Activated CD8-positive, alpha-beta memory T cell treated with anti-CD3 and anti-CD28 coated beads, Interleukin-2, amount 10 ng/mL, durations not matched to agents 7 days and 5 days (primary cell): ENCODE results near the gene NUP50. TPM values are rescaled to one million over a fixed set of nuclear protein-coding genes. Genes with fewer than 3 reads are reported as not detected.

ENCODE experiments used
- ATAC-seq: fragments of 150-1000 bp; cut with Tn5 transposase; one replicate; pipeline ENCODE4 v1.10.0; 2021; ENCODE audit warnings: moderate library complexity
- CTCF ChIA-PET: fragments of 350-600 bp; sonication (Branson Sonifier 250); formaldehyde crosslinking; loops from one replicate; lab custom pipeline; 2021; ENCODE audit warnings: antibody characterized with exemption; lab: Charles Lee
- DNase-seq: peaks from one replicate; pipeline ENCODE4 v3.0.0-alpha.2; 2020
- H3K27ac Mint-ChIP-seq: one replicate; pipeline ENCODE4 v1.8.0; 2021; ENCODE audit warnings: mild to moderate bottlenecking, mixed read lengths
- H3K27me3 Mint-ChIP-seq: one replicate; pipeline ENCODE4 v1.8.0; 2021; ENCODE audit warnings: mixed read lengths
- H3K36me3 Mint-ChIP-seq: one replicate; pipeline ENCODE4 v1.8.0; 2021; ENCODE audit warnings: mild to moderate bottlenecking, mixed read lengths
- H3K4me1 Mint-ChIP-seq: one replicate; pipeline ENCODE4 v1.8.0; 2021; ENCODE audit warnings: mixed read lengths
- H3K4me3 Mint-ChIP-seq: one replicate; pipeline ENCODE4 v1.8.0; 2021; ENCODE audit warnings: mild to moderate bottlenecking, moderate library complexity, mixed read lengths
- H3K9me3 Mint-ChIP-seq: one replicate; pipeline ENCODE4 v1.8.0; 2022; ENCODE audit warnings: low read depth, mixed read lengths
- total RNA-seq, 2 experiments: library from RNA; stranded (reverse); gene quantifications; one replicate each; pipeline ENCODE4 v1.2.3, GENCODE V29; 2021

Gene NUP50
- total RNA-seq, 2 experiments from 2014 or later: 150 to 155 TPM

- H3K27ac Mint-ChIP-seq: no peak overlapping the region
- ATAC-seq (no peak), DNase-seq (no peak)
- H3K9me3 Mint-ChIP-seq: no peaks in the 10 kb centered on the region
- H3K27me3 Mint-ChIP-seq: no peaks in the 10 kb centered on the region
- H3K36me3 Mint-ChIP-seq: peaks cover 29% of the 10 kb centered on the region
- no peak overlapping the region for H3K4me3 Mint-ChIP-seq
- H3K4me1 Mint-ChIP-seq: no peaks in the 10 kb centered on the region
- CTCF ChIA-PET: interaction anchor here (0.7 kb wide), 1 partner anchor 635 kb away, joined by 3 read pairs; no protein-coding TSS in a partner anchor
Observed at GRCh38 chr22:45142376-45142775, 21.3 kb upstream of the NUP50 start.

- H3K9me3 Mint-ChIP-seq: no peaks in the 10 kb centered on the region
- CTCF ChIA-PET: interaction anchor here (1.2 kb wide), 1 partner anchor 14 kb away, joined by 3 read pairs; no protein-coding TSS in a partner anchor
- no peaks in the 10 kb centered on the region for H3K4me1 Mint-ChIP-seq
- no peak overlapping the region for H3K27ac Mint-ChIP-seq
- H3K4me3 Mint-ChIP-seq: no peak overlapping the region
- no peak for ATAC-seq
- no peak for DNase-seq
- H3K36me3 Mint-ChIP-seq: peaks cover 31% of the 10 kb centered on the region
- no peaks in the 10 kb centered on the region for H3K27me3 Mint-ChIP-seq
Observed at GRCh38 chr22:45144916-45145315, 18.8 kb upstream of the NUP50 start.

GRCh38 chr22:45149671-45150070 is 14.1 kb upstream of the NUP50 start:
- no peaks in the 10 kb centered on the region for H3K27me3 Mint-ChIP-seq
- no peak for DNase-seq
- H3K4me1 Mint-ChIP-seq: no peaks in the 10 kb centered on the region
- no peaks in the 10 kb centered on the region for H3K9me3 Mint-ChIP-seq
- peaks cover 28% of the 10 kb centered on the region for H3K36me3 Mint-ChIP-seq
- H3K27ac Mint-ChIP-seq: no peak overlapping the region
- H3K4me3 Mint-ChIP-seq: no peak overlapping the region
- CTCF ChIA-PET: interaction anchor here (1.9 to 2.0 kb wide), 2 partner anchors 14 to 16 kb away, joined by 4 to 5 read pairs; partner anchors contain the start of gene NUP50
- no peak for ATAC-seq

- no peaks in the 10 kb centered on the region for H3K4me1 Mint-ChIP-seq
- H3K9me3 Mint-ChIP-seq: no peaks in the 10 kb centered on the region
- H3K27ac Mint-ChIP-seq: no peak overlapping the region
- H3K27me3 Mint-ChIP-seq: no peaks in the 10 kb centered on the region
- H3K36me3 Mint-ChIP-seq: peaks cover 25% of the 10 kb centered on the region
- no peak overlapping the region for H3K4me3 Mint-ChIP-seq
- DNase-seq (peak; percentile 3), ATAC-seq (no peak)
- CTCF ChIA-PET: interaction anchor here (1.9 to 2.0 kb wide), 2 partner anchors 13 to 15 kb away, joined by 4 to 5 read pairs; partner anchors contain the start of gene NUP50
Observed at GRCh38 chr22:45150139-45150538, 13.6 kb upstream of the NUP50 start.

GRCh38 chr22:45151503-45151902 is 12.2 kb upstream of the NUP50 start:
- DNase-seq (peak; percentile 5), ATAC-seq (no peak)
- Mint-ChIP-seq H3K27me3 (no peaks in the 10 kb centered on the region), H3K36me3 (peaks cover 23% of the 10 kb centered on the region), H3K4me3 (no peak overlapping the region), H3K27ac (no peak overlapping the region), H3K4me1 (no peaks in the 10 kb centered on the region), H3K9me3 (no peaks in the 10 kb centered on the region)
- CTCF ChIA-PET: interaction anchor here (0.7 to 1.5 kb wide), 4 partner anchors 12 to 331 kb away, joined by 3 read pairs; partner anchors contain the start of gene NUP50

- no peaks in the 10 kb centered on the region for H3K27me3 Mint-ChIP-seq
- H3K36me3 Mint-ChIP-seq: peaks cover 25% of the 10 kb centered on the region
- DNase-seq: no peak
- ATAC-seq: no peak
- H3K27ac Mint-ChIP-seq: no peak overlapping the region
- peaks cover 8% of the 10 kb centered on the region for H3K4me1 Mint-ChIP-seq
- CTCF ChIA-PET: interaction anchor here (0.6 kb wide), 1 partner anchor 343 kb away, joined by 3 read pairs; no protein-coding TSS in a partner anchor
- H3K9me3 Mint-ChIP-seq: no peaks in the 10 kb centered on the region
- H3K4me3 Mint-ChIP-seq: no peak overlapping the region
Observed at GRCh38 chr22:45154383-45154782, 9.3 kb upstream of the NUP50 start.

- no peak overlapping the region for H3K27ac Mint-ChIP-seq
- no peaks in the 10 kb centered on the region for H3K27me3 Mint-ChIP-seq
- H3K36me3 Mint-ChIP-seq: peaks cover 22% of the 10 kb centered on the region
- DNase-seq (peak; percentile 12), ATAC-seq (no peak)
- no peaks in the 10 kb centered on the region for H3K9me3 Mint-ChIP-seq
- CTCF ChIA-PET: no interaction called here
- peaks cover 16% of the 10 kb centered on the region for H3K4me1 Mint-ChIP-seq
- H3K4me3 Mint-ChIP-seq: no peak overlapping the region
Observed at GRCh38 chr22:45155050-45155840, 8.5 kb upstream of the NUP50 start.

- ATAC-seq: no peak
Observed at GRCh38 chr22:45157907-45158306, 5.8 kb upstream of the NUP50 start.

GRCh38 chr22:45159652-45160462 is 3.9 kb upstream of the NUP50 start:
- no peak overlapping the region for H3K4me3 Mint-ChIP-seq
- CTCF ChIA-PET: interaction anchor here (0.8 to 1.1 kb wide), 3 partner anchors 15 to 57 kb away, joined by 3 to 4 read pairs (median 3); no protein-coding TSS in a partner anchor
- no peaks in the 10 kb centered on the region for H3K27me3 Mint-ChIP-seq
- H3K27ac Mint-ChIP-seq: no peak overlapping the region
- H3K4me1 Mint-ChIP-seq: peaks cover 38% of the 10 kb centered on the region
- no peak for ATAC-seq
- no peaks in the 10 kb centered on the region for H3K9me3 Mint-ChIP-seq
- DNase-seq: peak; percentile 35
- H3K36me3 Mint-ChIP-seq: peaks cover 23% of the 10 kb centered on the region

More at GRCh38 chr22:45157907-45158306, 5.8 kb upstream of the NUP50 start:
- Mint-ChIP-seq H3K4me1 (peaks cover 36% of the 10 kb centered on the region), H3K36me3 (peaks cover 23% of the 10 kb centered on the region), H3K4me3 (no peak overlapping the region), H3K9me3 (no peaks in the 10 kb centered on the region), H3K27ac (no peak overlapping the region), H3K27me3 (no peaks in the 10 kb centered on the region)
- DNase-seq: peak; percentile 2
- CTCF ChIA-PET: no interaction called here

- Mint-ChIP-seq H3K4me3 (peak overlapping the region; percentile 94), H3K9me3 (no peaks in the 10 kb centered on the region)
Observed at GRCh38 chr22:45162531-45162930, 1.2 kb upstream of the NUP50 start.

GRCh38 chr22:45163099-45163450 is 650 bp upstream of the NUP50 start:
- ATAC-seq: peak; percentile 30
- Mint-ChIP-seq H3K36me3 (peaks cover 35% of the 10 kb centered on the region), H3K9me3 (no peaks in the 10 kb centered on the region), H3K27ac (peak overlapping the region; percentile 91), H3K27me3 (no peaks in the 10 kb centered on the region), H3K4me3 (peak overlapping the region; percentile 94), H3K4me1 (peaks cover 56% of the 10 kb centered on the region)
- CTCF ChIA-PET: interaction anchor here (0.9 to 1.6 kb wide), 8 partner anchors 10 to 479 kb away, joined by 3 to 9 read pairs (median 4); no protein-coding TSS in a partner anchor
- DNase-seq: no peak

More at GRCh38 chr22:45162531-45162930, 1.2 kb upstream of the NUP50 start:
- CTCF ChIA-PET: interaction anchor here (1.1 to 1.6 kb wide), 3 partner anchors 13 to 24 kb away, joined by 3 to 5 read pairs (median 4); no protein-coding TSS in a partner anchor
- peaks cover 34% of the 10 kb centered on the region for H3K36me3 Mint-ChIP-seq
- no peaks in the 10 kb centered on the region for H3K27me3 Mint-ChIP-seq
- DNase-seq: peak; percentile 41
- no peak for ATAC-seq
- H3K27ac Mint-ChIP-seq: peak overlapping the region; percentile 91
- peaks cover 56% of the 10 kb centered on the region for H3K4me1 Mint-ChIP-seq

GRCh38 chr22:45164270-45165088 is 754 bp downstream of the NUP50 start:
- Mint-ChIP-seq H3K4me3 (peak overlapping the region; percentile 94), H3K27ac (peak overlapping the region; percentile 91), H3K27me3 (no peaks in the 10 kb centered on the region), H3K4me1 (peaks cover 60% of the 10 kb centered on the region), H3K9me3 (no peaks in the 10 kb centered on the region), H3K36me3 (peaks cover 41% of the 10 kb centered on the region)
- DNase-seq (peak; percentile 59), ATAC-seq (peak; percentile 31)
- CTCF ChIA-PET: interaction anchor here (0.8 to 1.8 kb wide), 14 partner anchors 9 to 480 kb away, joined by 3 to 9 read pairs (median 4); no protein-coding TSS in a partner anchor
